ENCODE measurements around the gene AKT1.
A peak's percentile ranks its signal among the peaks of the same experiment; 100 is the strongest.
"Not testable (repeated sequence)": the region's sequence is repeated elsewhere in the genome, so short reads cannot be mapped to it uniquely, and the experiment has no call there.

AKT1 gene

GRCh38 chr14:104734991-104735779 is 60.4 kb downstream of the AKT1 start:
- DNase-seq = no peak

- DNase-seq = no peak
These were observed 61.0 kb downstream of the AKT1 start for GRCh38 chr14:104734601-104734990.

GRCh38 chr14:104734051-104734587 is 61.4 kb downstream of the AKT1 start:
- DNase-seq = no peak

- no peak for DNase-seq
These were observed 62.4 kb downstream of the AKT1 start for GRCh38 chr14:104732931-104733681.

- DNase-seq = no peak
These were observed 63.2 kb downstream of the AKT1 start for GRCh38 chr14:104732355-104732804.

GRCh38 chr14:104731320-104732294 is 63.9 kb downstream of the AKT1 start:
- DNase-seq = no peak

GRCh38 chr14:104730487-104730886 is 65.1 kb downstream of the AKT1 start:
- DNase-seq = no peak

- DNase-seq = no peak
These were observed 65.7 kb downstream of the AKT1 start for GRCh38 chr14:104729835-104730181.

GRCh38 chr14:104729176-104729834 is 66.2 kb downstream of the AKT1 start:
- DNase-seq = not testable (repeated sequence)

GRCh38 chr14:104728631-104729030 is 66.9 kb downstream of the AKT1 start:
- no peak for DNase-seq

- no peak for DNase-seq
These were observed 68.7 kb downstream of the AKT1 start for GRCh38 chr14:104726600-104727451.

- no peak for DNase-seq
These were observed 69.6 kb downstream of the AKT1 start for GRCh38 chr14:104725772-104726548.

GRCh38 chr14:104724981-104725771 is 70.4 kb downstream of the AKT1 start:
- no peak for DNase-seq

GRCh38 chr14:104724407-104724980 is 71.1 kb downstream of the AKT1 start:
- DNase-seq = no peak

GRCh38 chr14:104723651-104724406 is 71.7 kb downstream of the AKT1 start, which contains the start of gene ADSS1:
Gene ADSS1, plus strand, starts transcription at chr14:104724229. Its CDS starts 42 bp downstream, at chr14:104724271.
- DNase-seq = peak; percentile 18 to 35

GRCh38 chr14:104722938-104723650 is 72.5 kb downstream of the AKT1 start:
- no peak for DNase-seq

Data from Kasumi-1 (cell line).